Lung (tissue), 12 donors: ENCODE measurements around the gene RNF126. TPM values are rescaled to one million over a fixed set of nuclear protein-coding genes. Genes with fewer than 3 reads are reported as not detected.

ENCODE experiments used
- ATAC-seq: fragments of 200-7000 bp; cut with Tn5 transposase; one replicate; pipeline ENCODE4 v1.9.1; 2020; ENCODE audit warnings: moderate number of reproducible peaks; ENCODE audit not compliant: insufficient read depth, low FRiP score
- DNase-seq, 3 donors: peaks; one replicate each; pipeline ENCODE4 v3.0.0-alpha.2; 2013 to 2017
- H3K27ac ChIP-seq, 2 donors: one replicate each; pipeline ENCODE4 v1.5.1; 2013; ENCODE audit warnings: mild to moderate bottlenecking in 2 of 2, moderate library complexity in 2 of 2, control low read depth in 1 of 2, inconsistent platforms in 1 of 2, low read depth in 1 of 2, low read length in 1 of 2
- H3K27me3 ChIP-seq, 3 donors: one replicate each; pipeline ENCODE4 v1.5.1; 2013; ENCODE audit warnings: low read length in 2 of 3; ENCODE audit not compliant: control insufficient read depth in 3 of 3, insufficient read depth in 3 of 3
- H3K36me3 ChIP-seq, 4 donors: one replicate each; pipeline ENCODE4 v1.5.1; 2013; ENCODE audit warnings: low read length in 4 of 4, mild to moderate bottlenecking in 1 of 4, moderate library complexity in 1 of 4; ENCODE audit not compliant: control insufficient read depth in 4 of 4, insufficient read depth in 4 of 4
- H3K4me1 ChIP-seq, 5 donors: one replicate each; pipeline ENCODE4 v1.5.1; 2013; ENCODE audit warnings: low read length in 5 of 5, mild to moderate bottlenecking in 2 of 5, moderate library complexity in 1 of 5; ENCODE audit not compliant: control insufficient read depth in 5 of 5, insufficient read depth in 5 of 5
- H3K4me3 ChIP-seq: one replicate; pipeline ENCODE4 v1.5.1; 2013; ENCODE audit warnings: mild to moderate bottlenecking, control low read depth, moderate library complexity
- H3K9ac ChIP-seq, 2 donors: one replicate each; pipeline ENCODE4 v1.5.1; 2013; ENCODE audit warnings: low read length in 2 of 2, control low read depth in 1 of 2; ENCODE audit not compliant: insufficient read depth in 1 of 2
- H3K9me3 ChIP-seq, 4 donors: one replicate each; pipeline ENCODE4 v1.5.1; 2013; ENCODE audit warnings: low read length in 3 of 4, mild to moderate bottlenecking in 1 of 4, moderate library complexity in 1 of 4; ENCODE audit not compliant: control insufficient read depth in 4 of 4, insufficient read depth in 3 of 4
- CTCF ChIP-seq: IDR thresholded peaks from 2 replicates; pipeline ENCODE4 v1.5.1; 2012; ENCODE audit warnings: mild to moderate bottlenecking; ENCODE audit errors: control extremely low read depth, extremely low read depth
- WGBS, 2 donors: extraction: QIAGEN DNeasy Blood & Tissue Kit; methylation state at CpG; one replicate each; pipeline ENCODE4 v1.1.7; 2013; 5-methylcytosine and 5-hydroxymethylcytosine counted together
- polyA plus RNA-seq, 2 donors: library from polyadenylated mRNA; stranded (reverse); fragments of 200-250 nt; gene quantifications; one replicate each; pipeline ENCODE4 v1.2.1, GENCODE V29; 2013
- total RNA-seq, 2 donors: library from RNA; depleted of rRNA in 1 of 2; stranded (reverse); fragments of >200 nt in 1 of 2; gene quantifications; one replicate each; pipeline ENCODE4 v1.2.1, GENCODE V29; 2014 to 2021
- donor health status: control.
- donor health status: control.
- donor health status: Bipolar disorder and iron deficiency.
- donor health status: healthy.
- donor health status: DM: yes; HTN: yes; CAD: no.

The RNF126 gene
- total and polyA plus RNA-seq, 4 donors = 18.1 to 46.2 (median 37.1) TPM

- DNase-seq (no peak), ATAC-seq (no peak)
- WGBS, 2 donors = 71 to 86% methylated on average over 17 of the region's 17 CpGs
- no peak overlapping the region for H3K4me3 ChIP-seq
- no peaks in the 10 kb centered on the region for H3K36me3 ChIP-seq
- no peak for TF ChIP-seq CTCF
- H3K9ac ChIP-seq = no peak overlapping the region
- no peaks in the 10 kb centered on the region for H3K9me3 ChIP-seq
- H3K4me1 ChIP-seq = no peaks in the 10 kb centered on the region
- no peaks in the 10 kb centered on the region for H3K27me3 ChIP-seq
- H3K27ac ChIP-seq = no peak overlapping the region
Measured at GRCh38 chr19:688992-689391, 26.0 kb upstream of the RNF126 start.

GRCh38 chr19:688214-688613 is 25.2 kb upstream of the RNF126 start:
- no peak overlapping the region for H3K9ac ChIP-seq
- WGBS, 2 donors = 69 to 75% methylated on average over 15 of the region's 15 CpGs
- H3K9me3 ChIP-seq = no peaks in the 10 kb centered on the region
- DNase-seq (no peak), ATAC-seq (no peak)
- H3K27ac ChIP-seq = no peak overlapping the region
- no peak overlapping the region for H3K4me3 ChIP-seq
- H3K27me3 ChIP-seq = no peaks in the 10 kb centered on the region
- no peak for TF ChIP-seq CTCF
- no peaks in the 10 kb centered on the region for H3K4me1 ChIP-seq
- H3K36me3 ChIP-seq = no peaks in the 10 kb centered on the region

- TF ChIP-seq CTCF = no peak
- Histone ChIP-seq H3K36me3 (no peaks in the 10 kb centered on the region), H3K9ac (no peak overlapping the region), H3K9me3 (no peaks in the 10 kb centered on the region), H3K27me3 (no peaks in the 10 kb centered on the region), H3K4me3 (no peak overlapping the region), H3K27ac (no peak overlapping the region), H3K4me1 (no peaks in the 10 kb centered on the region)
- 88 to 89% methylated on average over 11 of the region's 11 CpGs for WGBS, 2 donors
- ATAC-seq = no peak
- no peak for DNase-seq
Measured at GRCh38 chr19:687569-688166, 24.7 kb upstream of the RNF126 start.

- H3K4me3 ChIP-seq = no peak overlapping the region
- H3K27me3 ChIP-seq = no peaks in the 10 kb centered on the region
- no peaks in the 10 kb centered on the region for H3K4me1 ChIP-seq
- DNase-seq = no peak
- no peak overlapping the region for H3K27ac ChIP-seq
- H3K9me3 ChIP-seq = no peaks in the 10 kb centered on the region
- H3K9ac ChIP-seq = no peak overlapping the region
- peaks cover 0 to 2% (median 0%) of the 10 kb centered on the region in 4 donors for H3K36me3 ChIP-seq
- TF ChIP-seq CTCF = no peak
- WGBS, 2 donors = 73 to 81% methylated on average over 17 of the region's 17 CpGs
- ATAC-seq = no peak
Measured at GRCh38 chr19:686589-687297, 23.7 kb upstream of the RNF126 start.
